K562 (cell line): ENCODE results near the gene FOSL1. TPM values are rescaled to one million over a fixed set of nuclear protein-coding genes. Genes with fewer than 3 reads are reported as not detected.

Experiments
- E2F1 ChIP-seq: sonication (generic); formaldehyde crosslinking; IDR thresholded peaks from 2 replicates; pipeline ENCODE4 v1.8.1; 2023; ENCODE audit warnings: mild to moderate bottlenecking, missing genetic modification reagents, moderate library complexity
- ELF4 ChIP-seq: fragments of 450-650 bp; formaldehyde crosslinking; IDR thresholded peaks from 2 replicates; pipeline ENCODE4 v1.4.0; 2022; ENCODE audit warnings: missing genetic modification characterization
- ERF ChIP-seq: fragments of 450-650 bp; formaldehyde crosslinking; IDR thresholded peaks from 2 replicates; pipeline ENCODE4 v1.4.0; 2020; ENCODE audit warnings: mild to moderate bottlenecking, mixed read lengths
- HDAC2 ChIP-seq: fragments of 450-650 bp; IDR thresholded peaks from 2 replicates; pipeline ENCODE4 v1.6.1; 2016; ENCODE audit warnings: mild to moderate bottlenecking
- HDGF ChIP-seq: fragments of 450-650 bp; IDR thresholded peaks from 2 replicates; pipeline ENCODE4 v1.6.1; 2016
- NCOA6 ChIP-seq: fragments of 450-650 bp; IDR thresholded peaks from 2 replicates; pipeline ENCODE4 v1.6.1; 2017; ENCODE audit warnings: mild to moderate bottlenecking
- PATZ1 ChIP-seq: fragments of 250-450 bp; sonication (Bioruptor Pico); IDR thresholded peaks from 2 replicates; pipeline ENCODE4 v1.5.0; 2020; ENCODE audit warnings: mild to moderate bottlenecking, borderline replicate concordance
- RREB1 ChIP-seq: fragments of 250-450 bp; sonication (Bioruptor Pico); IDR thresholded peaks from 2 replicates; pipeline ENCODE4 v1.4.0; 2020
- TEAD1 ChIP-seq, 2 experiments: fragments of 450-650 bp in 1 of 2; sonication (generic) in 1 of 2; formaldehyde crosslinking; IDR thresholded peaks; 2 replicates each; pipeline versions ENCODE4 v1.4.0 to v1.8.0; 2020 to 2022; ENCODE audit warnings: mild to moderate bottlenecking in 2 of 2, missing genetic modification reagents in 1 of 2
- THAP7 ChIP-seq: fragments of 250-450 bp; sonication (Bioruptor Pico); IDR thresholded peaks from 2 replicates; pipeline ENCODE4 v1.5.0; 2021
- ZNF282 ChIP-seq: sonication (generic); formaldehyde crosslinking; IDR thresholded peaks from 2 replicates; pipeline ENCODE4 v1.8.1; 2023; ENCODE audit warnings: missing genetic modification reagents
- ZNF584 ChIP-seq: fragments of 200-800 bp; sonication (Bioruptor generic); IDR thresholded peaks from 2 replicates; pipeline ENCODE4 v1.6.1; 2016; ENCODE audit warnings: low read depth, mild to moderate bottlenecking, missing genetic modification characterization, missing compliant biosample characterization
- ZSCAN29 ChIP-seq: fragments of 450-650 bp; IDR thresholded peaks from 2 replicates; pipeline ENCODE4 v1.6.1; 2017
- polyA plus RNA-seq, 8 experiments: library from polyadenylated mRNA; depleted of rRNA in 4 of 8; stranded (reverse) in 5 of 8; unstranded in 3 of 8; fragments of >200 nt; fragmentation: Nextera tagmentation in 2 of 8; fragmentation: Illumina TruSeq in 1 of 8; extraction: Ambion mirVana in 2 of 8; extraction: Trizol in 1 of 8; gene quantifications; 2 replicates each; pipeline versions ENCODE4 v1.2.1 to v1.2.3, GENCODE V29; 2011 to 2014; ENCODE audit warnings: inconsistent platforms in 1 of 8, missing spikeins in 1 of 8
- total RNA-seq, 7 experiments: library from RNA; depleted of rRNA in 6 of 7; stranded (reverse); fragments of >200 nt in 6 of 7; fragmentation: Illumina TruSeq in 2 of 7; extraction: Trizol in 2 of 7; gene quantifications; 2 replicates each; pipeline versions ENCODE4 v1.2.1 to v1.2.3, GENCODE V29; 2011 to 2021; ENCODE audit warnings: low replicate concordance in 1 of 7

Gene FOSL1
- total and polyA plus RNA-seq, 9 of the 15 experiments (the other 6 are each of a cell fraction or from before 2014, with no cell fraction given): 3.5 to 39.6 (median 10.0) TPM

- no peak for TF ChIP-seq PATZ1
- peak in 1 of 2 experiments; percentile 18; a peak in 1 of 4 replicates for TF ChIP-seq TEAD1 (CRISPR knock-in tag; IDR thresholded peaks at IDR 0.05)
- TF ChIP-seq ZSCAN29: no peak
- TF ChIP-seq ZNF584 (CRISPR knock-in tag): no peak
- no peak for TF ChIP-seq ERF (CRISPR knock-in tag)
- TF ChIP-seq E2F1 (CRISPR knock-in tag): no peak; the same call in 1 of the 2 replicates
- peak; percentile 34; the same call in 1 of the 2 replicates for TF ChIP-seq RREB1 (CRISPR knock-in tag)
- no peak for TF ChIP-seq ZNF282 (CRISPR knock-in tag)
- TF ChIP-seq ELF4 (CRISPR knock-in tag): peak; percentile 91; the same call in 1 of the 2 replicates
- peak; percentile 75; the same call in 1 of the 2 replicates for TF ChIP-seq HDAC2
- no peak for TF ChIP-seq NCOA6
- TF ChIP-seq HDGF: no peak
- TF ChIP-seq THAP7 (CRISPR knock-in tag): 0 out of 2 replicates have a peak, but pooled peaks have one; percentile 7
These were observed 43.3 kb downstream of the FOSL1 start (continued) for GRCh38 chr11:65856689-65857499.
